PC-9 (cell line): ENCODE results near the gene ABLIM2. TPM values are rescaled to one million over a fixed set of nuclear protein-coding genes. Genes with fewer than 3 reads are reported as not detected.

ENCODE experiments used
- BruUV-seq: library from RNA; stranded (reverse); fragments of 400-500 nt; replicated peaks from 2 replicates; lab custom pipeline; 2021; lab: Mats Ljungman, UMichigan
- CTCF ChIA-PET: fragments of 300-600 bp; sonication (Branson Sonifier 250); formaldehyde crosslinking; loops from one replicate; lab custom pipeline; 2022; ENCODE audit warnings: antibody characterized with exemption; lab: Charles Lee
- POLR2A ChIA-PET: fragments of 300-600 bp; sonication (Branson Sonifier 250); formaldehyde crosslinking; loops from one replicate; lab custom pipeline; 2022; ENCODE audit warnings: antibody characterized with exemption; ENCODE audit not compliant: unreplicated experiment; lab: Charles Lee
- DNase-seq, 2 experiments: peaks; one replicate each; pipeline versions ENCODE4 v3.0.0 to v3.0.0-alpha.2; 2015 to 2022; ENCODE audit warnings: mixed read lengths in 1 of 2
- H2AFZ ChIP-seq: fragments of 200-600 bp; sonication (generic); 2 replicates; pipeline ENCODE4 v1.8.1; 2017; ENCODE audit warnings: antibody characterized with exemption
- H3F3A ChIP-seq: fragments of 200-600 bp; sonication (generic); 2 replicates; pipeline ENCODE4 v1.8.1; 2017; ENCODE audit warnings: antibody characterized with exemption, mild to moderate bottlenecking, low read depth; ENCODE audit not compliant: insufficient read depth
- H3K27ac ChIP-seq: fragments of 200-600 bp; sonication (generic); 2 replicates; pipeline ENCODE4 v1.6.1; 2016; ENCODE audit warnings: mixed run types
- H3K27me3 ChIP-seq: fragments of 200-600 bp; sonication (generic); 2 replicates; pipeline ENCODE4 v1.6.1; 2016; ENCODE audit warnings: low read depth, mixed run types; ENCODE audit not compliant: insufficient read depth
- H3K36me3 ChIP-seq: fragments of 200-600 bp; sonication (generic); 2 replicates; pipeline ENCODE4 v1.6.1; 2016; ENCODE audit warnings: low read depth, mixed run types
- H3K4me1 ChIP-seq: fragments of 200-600 bp; sonication (generic); replicated peaks from 2 replicates; pipeline ENCODE4 v1.6.1; 2016; ENCODE audit warnings: mixed run types; ENCODE audit not compliant: insufficient read depth
- H3K4me2 ChIP-seq: fragments of 200-600 bp; sonication (generic); 2 replicates; pipeline ENCODE4 v1.6.1; 2017; ENCODE audit warnings: mixed run types
- H3K4me3 ChIP-seq: fragments of 200-600 bp; sonication (generic); 2 replicates; pipeline ENCODE4 v1.6.1; 2016; ENCODE audit warnings: mixed run types
- H3K79me2 ChIP-seq: fragments of 200-600 bp; sonication (generic); 2 replicates; pipeline ENCODE4 v1.6.1; 2017; ENCODE audit warnings: low read depth, mixed run types
- H3K9me2 ChIP-seq: fragments of 200-600 bp; sonication (generic); 2 replicates; pipeline ENCODE4 v1.8.1; 2017; ENCODE audit warnings: mild to moderate bottlenecking; ENCODE audit not compliant: insufficient read depth
- H3K9me3 ChIP-seq: fragments of 200-600 bp; sonication (generic); 2 replicates; pipeline ENCODE4 v1.8.1; 2016; ENCODE audit warnings: low read depth; ENCODE audit not compliant: insufficient read depth
- H4K20me1 ChIP-seq: fragments of 200-600 bp; sonication (generic); 2 replicates; pipeline ENCODE4 v1.8.1; 2017; ENCODE audit not compliant: insufficient read depth
- CTCF ChIP-seq: fragments of 200-600 bp; sonication (generic); conservative IDR thresholded peaks from 2 replicates; pipeline ENCODE4 v1.6.1; 2017; ENCODE audit warnings: mixed run types, antibody characterized with exemption, mild to moderate bottlenecking, moderate library complexity
- EZH2 ChIP-seq: fragments of 200-600 bp; sonication (generic); IDR thresholded peaks from 2 replicates; pipeline ENCODE4 v1.8.0; 2017; ENCODE audit warnings: antibody characterized with exemption, low read depth
- intact Hi-C: fragments of 100-400 bp; cut with micrococcal nuclease; formaldehyde crosslinking; loops from one replicate; pipeline ENCODE4 v1.10.0; 2022; ENCODE audit not compliant: unreplicated experiment
- total RNA-seq: library from RNA; stranded (reverse); gene quantifications from 2 replicates; pipeline ENCODE4 v1.2.3, GENCODE V29; 2021

ABLIM2 gene
- total RNA-seq, 1 experiment from 2014 or later: 1.6 TPM

- no peaks in the 10 kb centered on the region for H3K79me2 ChIP-seq
- H2AFZ ChIP-seq: no peak overlapping the region
- no peaks in the 10 kb centered on the region for H3K36me3 ChIP-seq
- no TSS peak for BruUV-seq
- H3K4me1 ChIP-seq: no peaks in the 10 kb centered on the region
- TF ChIP-seq EZH2 (no peak), CTCF (no peak)
- ChIA-PET POLR2A (no interaction called here), CTCF (no interaction called here)
- no peaks in the 10 kb centered on the region for H3K9me2 ChIP-seq
- intact Hi-C loops: no loop called here
- no peak overlapping the region for H3K4me3 ChIP-seq
- no peaks in the 10 kb centered on the region for H4K20me1 ChIP-seq
- no peaks in the 10 kb centered on the region for H3K9me3 ChIP-seq
- H3K27me3 ChIP-seq: 0 out of 2 replicates have a peak, but pooled peaks cover 2% of the 10 kb centered on the region
- H3K27ac ChIP-seq: no peak overlapping the region
- H3K4me2 ChIP-seq: no peak overlapping the region
- DNase-seq: no peak
- H3F3A ChIP-seq: no peaks in the 10 kb centered on the region
These were observed 112.7 kb downstream of the ABLIM2 start for GRCh38 chr4:8045909-8046308.

GRCh38 chr4:8044699-8045098 lies 113.9 kb downstream of the ABLIM2 start:
- intact Hi-C loops: no loop called here
- BruUV-seq: no TSS peak
- Histone ChIP-seq H3K79me2 (no peaks in the 10 kb centered on the region), H2AFZ (no peak overlapping the region), H3K4me3 (no peak overlapping the region), H3K4me1 (no peaks in the 10 kb centered on the region), H3K4me2 (no peak overlapping the region), H3K36me3 (no peaks in the 10 kb centered on the region), H3K9me3 (no peaks in the 10 kb centered on the region), H4K20me1 (no peaks in the 10 kb centered on the region), H3K27me3 (0 out of 2 replicates have a peak, but pooled peaks cover 2% of the 10 kb centered on the region), H3F3A (no peaks in the 10 kb centered on the region), H3K27ac (no peak overlapping the region), H3K9me2 (no peaks in the 10 kb centered on the region)
- no peak for DNase-seq
- CTCF ChIA-PET: no interaction called here
- POLR2A ChIA-PET: no interaction called here
- TF ChIP-seq CTCF: no peak
- no peak for TF ChIP-seq EZH2

DNA sequence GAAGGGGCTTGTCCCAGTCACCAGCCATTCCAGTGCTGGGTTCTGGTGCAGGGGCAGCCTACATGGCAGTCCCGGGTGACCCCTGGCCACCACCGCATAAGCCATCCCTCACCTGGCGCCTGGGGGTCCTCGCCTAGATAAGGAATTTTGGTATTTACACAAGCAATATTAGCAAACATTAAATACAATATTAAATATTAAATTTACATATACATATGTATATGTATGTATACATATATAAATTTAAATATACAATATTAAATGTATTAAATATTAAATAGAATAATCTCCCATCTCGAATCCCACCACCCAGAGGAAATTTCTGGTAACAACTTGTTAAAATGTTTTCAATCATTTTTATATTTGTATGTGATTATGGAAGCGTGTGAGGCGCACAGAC lies 114.4 kb downstream of the ABLIM2 start:
- no TSS peak for BruUV-seq
- H3K4me3 ChIP-seq: no peak overlapping the region
- 0 out of 2 replicates have a peak, but pooled peaks cover 2% of the 10 kb centered on the region for H3K27me3 ChIP-seq
- ChIA-PET CTCF (no interaction called here), POLR2A (no interaction called here)
- no peak for DNase-seq
- H3K79me2 ChIP-seq: no peaks in the 10 kb centered on the region
- no peak overlapping the region for H3K4me2 ChIP-seq
- no peaks in the 10 kb centered on the region for H3F3A ChIP-seq
- H3K4me1 ChIP-seq: no peaks in the 10 kb centered on the region
- TF ChIP-seq CTCF (no peak), EZH2 (no peak)
- H3K9me2 ChIP-seq: no peaks in the 10 kb centered on the region
- H3K27ac ChIP-seq: no peak overlapping the region
- intact Hi-C loops: no loop called here
- H3K9me3 ChIP-seq: no peaks in the 10 kb centered on the region
- H4K20me1 ChIP-seq: no peaks in the 10 kb centered on the region
- H2AFZ ChIP-seq: no peak overlapping the region
- no peaks in the 10 kb centered on the region for H3K36me3 ChIP-seq
